Measurements from ENCODE around the gene EIF3F.

Gene EIF3F

DNA sequence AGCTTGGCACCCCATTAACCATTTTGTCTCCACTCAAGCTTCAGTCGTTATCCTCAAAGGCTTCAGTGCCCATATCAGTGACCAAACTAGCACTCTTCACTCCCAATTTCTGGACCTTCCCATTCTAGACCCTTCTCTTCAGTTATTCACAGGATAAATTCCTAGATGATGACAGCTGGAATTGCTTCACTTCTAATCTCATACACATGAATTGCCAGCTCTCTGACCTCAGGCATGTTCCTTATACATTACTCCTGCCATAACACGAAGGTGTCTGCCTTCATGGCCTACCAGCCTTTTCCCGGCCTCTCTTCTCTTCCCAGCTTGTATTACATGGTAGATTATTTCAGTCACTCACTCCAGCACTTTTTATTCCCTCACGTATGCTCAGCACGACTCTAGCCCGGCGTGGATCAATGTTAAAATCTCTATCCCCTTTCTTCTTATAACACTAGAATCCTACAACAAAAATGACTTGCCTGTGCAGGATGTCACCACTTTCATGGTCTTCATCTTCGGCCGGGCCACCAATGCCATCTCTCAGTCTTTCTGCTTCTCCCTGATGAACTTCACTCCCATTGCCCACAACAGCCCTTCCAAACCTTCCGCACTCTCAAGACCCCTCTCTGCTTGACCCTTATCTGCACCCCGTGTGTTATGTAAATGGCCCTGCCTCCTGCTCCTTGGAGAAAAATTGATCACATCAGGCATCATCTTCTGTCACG is 36.9 kb downstream of the EIF3F start:
- DNase-seq (ENCODE audit: low read depth): no peak

DNA sequence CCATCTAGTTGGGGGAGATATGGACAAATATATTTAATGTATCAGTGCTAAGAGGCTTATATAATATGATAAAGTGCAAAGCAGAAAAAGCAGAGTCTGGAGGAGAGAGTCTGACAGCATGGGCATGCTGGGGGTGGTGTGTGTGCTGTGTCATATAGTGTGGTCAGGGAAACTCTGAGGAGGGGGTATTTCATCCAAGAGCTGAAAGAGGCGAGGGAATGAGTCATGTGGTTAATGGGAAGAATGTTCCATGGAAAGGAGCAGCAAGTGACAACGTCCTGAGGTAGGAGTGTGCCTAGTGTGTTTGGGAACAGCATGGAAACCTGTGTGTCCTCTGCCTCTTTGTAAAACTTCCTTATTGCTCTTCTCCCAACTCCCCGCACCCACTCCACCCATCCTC is 38.0 kb downstream of the EIF3F start:
- no peak for DNase-seq (ENCODE audit: low read depth)

DNA sequence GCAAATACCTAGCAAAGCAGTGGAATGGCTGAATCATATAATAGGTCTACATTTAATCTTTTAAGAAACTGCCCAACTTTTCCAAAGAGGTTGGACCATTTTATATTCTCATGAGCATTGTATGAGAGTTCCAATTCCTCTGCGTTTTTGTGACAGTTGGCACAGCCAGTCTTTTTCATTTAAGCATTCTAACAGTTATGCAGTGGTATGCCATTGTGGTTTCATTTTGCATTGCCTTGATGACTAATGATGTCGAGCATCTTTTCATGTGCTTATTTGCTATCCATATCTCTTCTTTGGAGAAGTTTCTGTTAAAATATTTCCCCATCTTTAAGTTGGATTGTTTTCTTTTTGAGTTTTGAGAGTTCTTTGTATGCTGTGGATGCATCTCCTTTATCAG is 38.7 kb downstream of the EIF3F start:
- DNase-seq (ENCODE audit: low read depth): no peak

DNA sequence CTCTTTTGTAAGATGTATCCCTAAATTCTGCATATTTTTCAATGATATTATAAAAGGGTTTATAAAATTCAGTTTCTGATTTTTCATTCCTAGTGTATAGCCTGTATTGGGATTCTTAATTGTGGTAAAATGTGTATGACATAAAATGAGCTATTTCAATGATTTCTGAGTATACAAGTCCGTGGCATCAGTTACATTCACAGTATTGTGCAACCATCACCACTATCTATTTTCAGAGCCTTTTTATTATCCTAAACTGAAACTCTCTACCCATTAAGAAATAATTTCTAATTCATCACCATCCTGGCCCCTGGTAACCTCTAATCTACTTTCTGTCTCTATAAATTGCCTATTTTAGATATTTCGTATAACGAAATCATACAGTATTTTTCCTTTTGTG is 39.8 kb downstream of the EIF3F start:
- no peak for DNase-seq (ENCODE audit: low read depth)

DNA sequence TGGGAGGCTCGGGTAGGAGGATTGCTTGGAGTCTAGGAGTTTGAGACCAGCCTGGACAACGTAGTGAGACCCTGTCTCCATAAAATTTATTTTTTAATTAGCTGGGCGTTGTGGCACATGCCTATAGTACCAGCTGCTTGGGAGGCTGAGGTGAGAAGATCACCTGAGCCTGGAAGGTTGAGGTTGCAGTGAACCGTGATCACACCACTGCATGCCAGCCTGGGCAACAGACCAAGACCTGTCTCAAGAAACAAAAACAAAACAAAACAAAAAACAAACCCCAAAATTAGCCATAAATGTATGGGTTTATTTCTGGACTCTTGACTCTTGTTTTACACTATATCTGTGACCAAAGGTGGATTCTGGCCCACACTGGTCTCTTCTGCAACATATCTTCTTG is 41.6 kb downstream of the EIF3F start:
- no peak for DNase-seq (ENCODE audit: low read depth)

DNA sequence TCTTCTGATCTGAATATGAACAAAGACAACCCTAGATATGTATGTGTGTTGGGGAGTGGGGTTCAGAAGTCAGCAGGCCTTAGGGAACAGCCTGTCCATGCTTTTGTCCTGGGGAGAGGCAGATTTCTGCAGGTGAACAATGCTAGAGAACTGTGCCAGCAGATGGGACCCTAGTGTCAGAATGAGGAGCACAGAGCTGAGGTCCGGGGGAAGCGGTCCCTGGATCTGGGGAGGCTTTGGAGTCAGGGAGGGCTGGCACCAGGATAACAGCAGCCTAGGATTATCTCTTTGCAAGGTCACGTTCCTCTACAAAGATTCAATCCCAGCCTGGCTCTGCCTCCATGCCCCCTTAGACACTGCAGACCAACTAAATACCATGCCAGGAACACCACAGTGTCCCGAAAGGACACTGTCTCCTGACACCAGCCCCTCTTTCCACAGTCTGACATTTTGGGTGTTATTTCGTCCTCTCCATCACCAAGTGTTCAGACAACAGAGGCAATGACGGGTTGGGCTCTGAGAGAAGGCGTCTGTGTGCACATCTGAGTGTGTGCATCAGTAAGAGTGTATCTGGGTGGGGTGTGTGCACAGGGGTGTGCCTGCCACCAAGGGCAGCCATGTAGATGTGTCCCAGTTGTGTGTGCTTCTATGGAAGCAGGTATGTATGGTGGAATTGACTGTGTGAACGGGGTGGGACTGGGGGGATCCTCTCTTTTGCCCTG is 43.5 kb downstream of the EIF3F start:
- DNase-seq (ENCODE audit: low read depth): no peak

DNA sequence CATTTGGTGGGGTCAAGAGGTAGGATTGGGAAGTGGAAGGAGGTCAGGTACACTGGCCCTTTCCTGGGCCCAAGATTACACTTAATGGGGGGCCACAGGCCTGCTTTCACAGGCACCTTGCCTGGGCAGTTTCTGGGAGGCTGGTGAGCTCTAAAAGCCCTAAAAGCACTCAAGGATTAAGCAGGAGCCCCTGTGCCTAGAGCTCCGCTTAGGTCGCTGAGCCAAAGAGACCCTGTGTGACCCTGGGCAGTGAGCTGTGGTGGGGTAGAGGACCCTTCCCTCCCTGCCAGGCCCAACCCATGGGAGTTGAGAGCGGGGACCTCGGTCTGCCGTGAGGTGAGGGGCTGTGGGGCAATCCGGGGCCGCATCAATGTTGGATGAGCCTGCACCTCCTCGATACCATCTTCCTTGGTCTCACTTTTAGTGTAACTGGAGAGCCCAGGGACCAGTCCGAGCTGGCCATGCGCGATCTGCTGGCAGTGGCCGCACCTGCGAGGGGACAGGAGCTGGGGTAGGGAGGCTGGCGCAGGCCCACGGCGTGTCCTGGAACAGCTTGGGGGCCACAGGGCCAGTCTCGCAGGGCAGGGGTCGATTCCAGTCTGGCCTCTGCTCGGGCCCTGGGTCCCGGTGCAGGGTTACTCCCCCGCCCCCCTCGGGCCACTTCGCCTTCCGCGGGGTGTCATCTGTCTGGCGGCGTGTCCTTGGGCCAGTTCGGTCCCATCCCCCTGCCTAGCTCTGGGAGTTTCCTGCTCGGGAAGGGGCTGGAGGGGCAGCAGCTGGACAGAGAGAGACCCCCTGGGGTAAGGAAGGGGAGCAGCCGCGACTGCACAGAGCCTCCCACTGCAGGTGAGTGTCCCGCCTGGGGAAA is 44.3 kb downstream of the EIF3F start:
- no peak for DNase-seq (ENCODE audit: low read depth)

DNA sequence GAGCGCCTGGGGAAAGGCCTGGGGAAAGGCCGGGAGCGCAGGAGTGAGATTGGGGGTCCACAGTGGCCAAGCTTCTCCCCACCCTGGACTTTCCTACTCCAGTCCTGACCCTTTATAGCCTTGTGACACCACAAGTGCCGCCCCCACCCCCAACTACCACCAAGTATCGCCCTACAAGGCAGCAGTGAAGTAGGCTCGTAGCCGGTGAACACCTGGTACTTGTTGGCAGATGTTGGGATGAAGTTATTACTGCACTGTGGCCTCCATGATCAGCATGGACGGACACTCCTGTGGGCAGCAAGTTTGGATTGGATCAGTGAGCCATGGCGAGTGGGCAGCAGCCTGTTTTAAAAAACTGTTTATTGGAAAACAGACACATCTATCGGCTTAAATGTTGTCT is 45.0 kb downstream of the EIF3F start:
- no peak for DNase-seq (ENCODE audit: low read depth)

DNA sequence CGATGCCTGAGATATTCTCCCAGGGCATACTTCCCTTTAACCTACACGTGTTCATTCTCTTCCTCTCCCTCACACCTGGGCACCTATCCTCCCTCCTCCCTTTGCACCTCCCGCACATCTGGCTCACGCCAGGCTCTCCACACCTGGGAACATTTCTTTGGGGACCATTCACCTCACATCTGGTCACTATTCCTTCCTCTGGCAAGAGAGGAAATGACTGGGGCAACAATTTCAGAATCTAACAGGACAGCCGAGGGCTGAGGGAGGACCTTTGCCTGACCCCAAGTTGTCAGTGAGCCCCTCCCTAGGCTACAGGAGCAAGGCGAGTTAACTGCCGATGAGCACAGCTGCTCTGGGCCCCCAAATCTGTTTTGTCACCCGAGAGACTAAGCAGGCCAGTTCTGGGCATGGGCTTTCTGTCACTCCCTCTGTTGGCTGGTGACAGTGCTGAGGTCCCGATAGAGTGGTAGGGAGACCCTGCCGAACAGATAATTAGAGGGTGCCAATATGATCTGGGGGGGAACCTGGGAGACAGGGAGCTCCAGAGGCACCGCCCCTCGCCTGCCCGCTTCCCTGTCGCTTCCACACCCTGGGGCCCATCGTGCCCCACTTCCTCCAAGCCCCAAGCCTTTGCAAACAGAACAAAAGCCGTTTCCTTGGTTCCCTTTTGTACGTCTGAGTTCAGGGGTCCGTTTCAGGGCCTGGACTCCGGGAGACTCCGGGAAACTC is 45.6 kb downstream of the EIF3F start:
- no peak for DNase-seq (ENCODE audit: low read depth)

DNA sequence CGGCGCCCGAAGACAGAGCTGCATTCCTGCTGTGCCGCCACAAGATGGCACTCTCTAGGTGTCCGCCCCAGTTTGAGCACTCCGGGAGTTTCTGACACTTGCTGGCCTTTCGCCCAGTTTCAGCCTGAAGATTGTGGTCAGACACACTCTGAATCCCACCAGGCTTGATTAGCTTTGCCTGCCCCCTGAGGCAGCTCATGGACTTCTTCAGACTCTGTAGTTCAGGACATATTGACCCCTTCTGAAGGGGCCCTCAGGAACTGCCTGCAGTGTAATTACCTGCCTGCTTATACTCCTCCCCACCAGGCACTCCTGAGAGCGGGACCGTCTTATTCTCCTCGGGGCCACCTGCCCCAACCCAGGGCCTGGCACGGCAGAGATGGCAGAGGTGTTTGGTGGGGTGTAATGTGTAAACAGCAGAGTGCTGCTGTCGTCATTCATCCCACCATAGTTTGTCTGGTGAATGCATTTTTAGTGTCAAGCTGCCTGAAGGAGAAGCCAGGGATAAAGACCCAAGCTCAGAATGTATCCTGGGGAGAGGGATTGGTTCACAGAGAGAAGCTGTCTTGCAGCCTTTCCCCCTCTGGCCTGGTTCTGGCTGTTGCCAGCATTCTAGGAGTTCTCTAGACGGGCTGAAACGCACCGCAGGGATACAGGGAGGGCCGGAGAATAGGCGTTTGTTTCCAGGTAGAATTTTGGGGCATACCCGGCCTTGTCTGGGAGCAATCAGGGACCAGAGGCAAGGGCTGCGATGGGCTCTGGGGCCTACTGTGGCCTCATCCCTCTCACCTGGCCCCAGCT is 46.4 kb downstream of the EIF3F start:
- DNase-seq (ENCODE audit: low read depth): peak; percentile 10

DNA sequence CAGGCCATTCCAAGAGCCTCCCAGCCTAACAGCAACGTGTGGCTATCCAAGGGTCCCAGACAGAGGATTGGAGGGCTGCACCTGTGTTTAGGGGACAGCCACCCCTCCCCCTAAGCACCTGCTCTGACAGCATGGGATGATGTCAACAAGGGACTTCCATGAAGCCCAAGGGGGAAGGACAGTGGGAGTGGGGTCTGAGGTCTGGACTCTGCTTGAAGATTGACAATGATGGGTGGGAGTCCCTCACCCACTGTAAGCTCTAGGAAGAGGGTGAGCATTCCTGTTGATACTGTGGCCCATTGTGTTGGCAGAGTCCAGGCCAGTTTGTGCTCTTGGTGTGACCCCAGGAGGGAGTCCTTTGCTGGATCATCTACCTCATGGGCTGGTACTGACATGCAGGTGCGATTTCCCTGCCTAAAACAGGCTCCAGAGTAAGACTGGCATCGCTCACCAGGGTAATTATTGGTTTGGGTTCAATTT is 47.0 kb downstream of the EIF3F start:
- DNase-seq (ENCODE audit: low read depth): no peak

DNA sequence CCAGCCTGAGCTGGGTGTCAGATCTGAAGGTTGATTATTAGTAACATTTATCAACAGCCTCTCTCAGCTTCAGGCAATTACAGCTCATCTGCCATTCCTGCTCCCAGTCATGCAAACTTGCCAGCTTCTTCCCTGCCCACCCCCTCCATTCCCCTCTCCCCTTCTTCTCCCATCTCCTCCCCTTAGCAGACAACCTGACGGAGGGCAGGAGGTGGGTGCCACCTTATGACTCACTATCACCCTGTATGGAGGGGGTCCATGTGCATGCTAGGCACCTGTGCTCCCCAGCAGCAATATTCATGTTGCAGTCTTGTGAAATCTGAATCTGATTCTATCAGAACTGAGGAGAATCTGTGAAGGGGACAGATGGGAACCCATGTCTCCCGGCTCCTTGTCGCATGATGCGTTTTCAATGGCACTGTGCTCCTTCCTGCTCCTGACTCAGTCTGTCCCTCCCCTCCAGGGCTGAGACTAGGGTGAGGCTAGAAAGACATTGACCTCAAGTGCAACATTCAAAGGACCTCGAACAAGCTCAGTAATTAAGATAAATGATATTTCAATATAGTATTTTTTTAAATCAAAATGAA is 47.6 kb downstream of the EIF3F start:
- DNase-seq (ENCODE audit: low read depth): no peak

DNA sequence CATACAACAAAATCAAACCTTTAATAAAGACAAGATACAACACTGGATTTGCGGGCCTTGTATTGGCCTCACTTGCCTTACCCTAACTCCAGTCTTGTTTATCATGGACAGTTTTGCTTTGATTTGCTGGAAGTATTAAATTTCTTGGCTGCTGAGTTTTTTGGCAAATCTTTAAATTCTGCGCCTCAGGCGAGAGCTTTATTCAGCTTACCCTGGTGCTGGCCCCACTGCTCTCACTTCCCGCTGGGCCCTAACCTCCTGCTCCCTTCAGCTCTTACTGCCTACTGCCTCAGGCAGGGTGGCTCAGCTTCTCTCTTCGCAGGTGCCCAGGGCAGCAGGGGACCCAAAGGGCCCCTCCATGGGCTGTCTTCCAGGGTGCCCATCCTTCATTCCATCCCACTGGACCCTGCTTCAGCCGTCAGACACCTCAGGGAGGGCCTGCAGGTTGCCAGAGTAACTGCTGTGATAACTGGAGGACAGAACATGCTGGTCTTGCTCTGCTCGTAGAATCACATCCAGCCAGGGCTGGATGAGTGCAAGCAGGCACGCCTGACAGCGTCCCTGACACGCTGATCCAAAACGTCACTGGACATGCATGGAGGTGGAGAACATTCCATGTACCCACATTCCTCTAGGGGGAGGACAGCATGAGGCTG is 48.2 kb downstream of the EIF3F start:
- no peak for DNase-seq (ENCODE audit: low read depth)

DNA sequence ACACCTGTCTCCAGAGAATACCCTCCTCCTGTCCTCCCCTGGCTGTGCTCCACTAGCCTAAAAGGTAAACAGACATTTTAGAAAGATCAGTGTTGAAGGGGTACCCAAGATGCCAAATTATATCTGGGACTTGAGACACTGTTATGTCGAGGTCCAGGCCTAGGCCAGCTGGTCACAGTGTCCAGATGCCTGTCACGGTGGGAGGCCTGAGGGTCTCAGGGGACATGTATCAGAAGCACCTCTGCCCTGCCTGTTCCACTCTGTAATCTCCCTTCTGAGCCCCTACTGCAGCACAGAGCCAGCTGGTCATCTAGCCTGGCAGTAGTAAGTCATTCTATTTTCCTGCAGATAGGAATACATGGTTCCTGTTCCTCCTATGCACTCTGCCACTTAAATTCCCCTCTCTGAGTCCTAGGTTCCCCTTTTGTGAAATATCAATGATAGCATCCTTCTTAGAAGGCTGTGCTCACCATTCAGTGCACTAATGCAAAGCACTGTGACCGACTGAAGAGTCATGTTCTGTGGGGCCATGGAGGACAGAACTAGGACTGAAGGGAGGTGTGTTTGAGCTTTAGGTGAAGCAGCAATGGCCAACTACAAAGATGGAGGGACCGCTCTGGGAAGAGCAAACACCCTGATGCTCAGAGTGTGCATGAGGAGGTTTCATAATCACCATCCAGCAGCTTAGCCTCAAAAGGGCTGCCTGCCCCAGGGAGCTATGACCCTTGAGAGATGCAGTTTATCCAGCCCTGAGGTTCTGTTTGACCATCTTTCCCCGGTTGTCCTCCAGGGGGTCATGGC is 49.1 kb downstream of the EIF3F start:
- no peak for DNase-seq (ENCODE audit: low read depth)

DNA sequence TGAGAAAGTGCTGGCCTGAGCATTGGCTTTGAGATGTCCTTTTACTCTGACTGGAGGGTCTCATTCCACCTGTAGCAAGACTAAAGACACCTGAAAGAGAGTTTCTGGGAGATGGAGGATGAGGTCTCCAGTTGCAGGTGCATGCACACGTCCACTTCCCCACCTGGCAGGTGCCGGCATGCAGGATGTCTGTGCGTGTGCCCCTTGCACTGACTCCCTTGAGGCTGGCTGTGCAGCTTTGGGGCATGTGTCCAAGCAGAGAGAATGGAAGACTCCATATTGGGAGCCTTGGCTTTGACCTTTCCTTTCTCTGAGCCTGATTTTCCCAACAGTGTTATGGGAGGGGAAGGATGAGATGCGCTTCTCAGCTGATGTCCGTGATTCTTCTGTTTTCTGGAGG is 49.8 kb downstream of the EIF3F start:
- no peak for DNase-seq (ENCODE audit: low read depth)

DNA sequence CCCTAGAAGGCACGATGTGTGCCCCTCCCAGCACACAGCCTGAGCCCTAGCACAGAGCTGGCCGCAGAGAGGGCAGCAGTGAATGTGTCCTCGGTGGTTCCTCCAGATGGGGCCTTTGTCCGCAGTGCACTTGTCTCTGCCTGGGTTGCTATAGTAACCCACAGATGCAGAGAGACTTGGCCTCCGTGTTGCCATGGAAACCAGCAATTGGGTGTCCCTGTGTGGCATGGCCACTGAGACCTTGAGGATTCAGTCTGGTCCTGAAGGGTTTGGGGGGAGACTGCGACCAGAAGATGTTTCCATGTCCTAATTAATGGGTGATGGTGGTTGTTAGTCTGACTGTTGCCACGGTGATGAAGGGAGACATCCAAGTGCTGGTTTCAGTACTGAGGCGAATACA is 51.3 kb downstream of the EIF3F start:
- DNase-seq (ENCODE audit: low read depth): no peak

DNA sequence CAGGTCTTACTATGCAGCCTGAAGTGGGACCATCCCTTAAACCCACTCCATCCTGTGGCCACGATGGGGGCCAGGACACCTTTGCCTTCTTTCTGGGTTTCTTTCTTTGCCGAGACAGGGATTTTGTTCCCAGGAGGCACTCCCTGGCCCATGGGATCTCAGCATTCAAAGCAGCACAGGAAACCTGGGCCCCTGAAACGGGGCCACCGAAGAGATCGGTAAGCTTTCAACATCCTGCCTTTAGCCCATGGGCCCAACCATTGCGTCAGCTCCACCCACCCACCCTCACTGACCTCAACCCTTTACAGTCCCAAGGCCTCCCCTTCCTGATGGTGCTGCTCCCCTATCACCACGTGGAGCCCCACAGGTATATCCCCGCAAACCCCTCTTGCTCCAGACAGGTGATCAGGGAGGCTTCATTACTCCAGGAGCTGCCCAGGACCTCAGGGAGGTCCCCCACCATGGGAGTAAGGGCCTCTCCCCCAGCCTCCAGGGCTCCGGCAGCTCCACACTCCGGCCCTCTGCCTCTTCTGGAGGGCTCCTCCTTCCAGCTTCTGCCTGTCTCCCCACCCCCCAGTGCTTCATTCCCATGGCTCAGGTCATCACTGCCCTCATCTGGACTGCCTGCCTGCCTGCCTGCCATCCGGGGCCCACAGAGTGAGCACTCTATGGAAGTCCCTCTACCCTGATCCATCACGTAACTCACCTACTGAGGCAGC is 51.8 kb downstream of the EIF3F start:
- no peak for DNase-seq (ENCODE audit: low read depth)

DNA sequence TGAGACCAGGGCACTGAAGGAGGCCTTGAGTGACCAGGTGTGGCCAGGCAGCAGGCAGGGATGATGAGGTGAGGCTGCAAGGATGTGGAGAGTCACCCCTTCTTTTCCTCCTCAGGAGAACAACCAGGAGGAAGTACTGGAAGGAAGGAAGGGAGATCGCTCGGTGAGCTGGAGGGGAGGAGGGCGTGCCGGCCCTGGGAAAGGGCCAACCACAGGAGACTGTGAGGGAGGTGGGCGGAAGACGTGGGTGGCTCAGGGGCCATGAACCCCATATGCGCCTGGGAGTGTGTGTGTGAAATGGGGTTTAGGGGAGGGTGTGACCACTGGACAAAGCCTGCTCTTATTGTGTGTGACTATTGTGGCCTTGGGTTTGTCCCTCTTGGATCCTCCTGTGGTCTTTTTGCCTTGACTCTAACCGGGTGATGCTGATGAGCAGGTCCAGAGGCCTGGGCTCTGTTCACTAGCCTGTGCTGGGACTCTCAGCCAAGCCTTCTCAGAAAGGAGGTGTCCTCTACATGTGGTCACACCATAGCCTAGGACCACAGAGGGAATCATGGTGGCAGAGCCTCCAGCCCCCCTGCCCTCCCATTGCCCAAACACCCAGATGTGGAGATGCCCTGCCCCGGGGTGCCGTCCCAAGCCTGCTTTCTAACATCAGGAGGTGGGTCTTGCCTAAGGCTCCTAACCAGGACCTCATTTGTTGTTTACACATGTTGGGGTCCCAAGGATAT is 52.6 kb downstream of the EIF3F start:
- no peak for DNase-seq (ENCODE audit: low read depth)
